ENCODE data around the gene ELAC1.

DNA sequence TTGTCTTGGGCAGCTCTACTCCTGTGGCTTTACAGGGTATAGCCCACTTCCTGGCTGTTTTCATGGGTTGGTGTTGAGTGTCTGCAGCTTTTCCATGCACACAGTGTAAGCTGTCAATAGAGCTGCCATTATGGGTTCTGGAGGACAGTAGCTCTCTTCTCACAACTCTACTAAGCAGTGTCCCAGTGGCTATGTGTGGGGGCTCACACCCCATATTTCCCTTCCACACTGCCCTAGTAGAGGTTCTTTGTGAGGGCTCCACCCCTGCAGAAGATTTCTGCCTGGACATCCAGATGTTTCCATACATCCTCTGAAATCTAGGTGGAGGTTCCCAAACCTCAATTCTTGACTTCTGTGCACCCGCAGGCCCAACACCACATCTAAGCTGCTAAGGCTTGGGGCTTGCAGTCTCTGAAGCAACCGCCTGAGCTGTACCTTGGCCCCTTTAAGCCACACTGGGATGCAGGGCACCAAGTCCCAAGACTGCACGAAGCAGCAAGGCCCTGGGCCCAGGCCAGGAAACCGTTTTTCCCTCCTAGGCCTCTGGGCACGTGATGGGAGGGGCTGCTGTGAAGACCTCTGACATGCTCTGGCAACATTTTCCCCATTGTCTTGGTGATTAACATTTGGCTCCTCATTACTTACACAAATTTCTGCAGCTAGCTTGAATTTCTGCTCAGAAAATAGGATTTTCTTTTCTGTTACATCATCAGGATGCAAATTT lies 9.4 kb downstream of the ELAC1 start:
- TF ChIP-seq, protein P1, sequence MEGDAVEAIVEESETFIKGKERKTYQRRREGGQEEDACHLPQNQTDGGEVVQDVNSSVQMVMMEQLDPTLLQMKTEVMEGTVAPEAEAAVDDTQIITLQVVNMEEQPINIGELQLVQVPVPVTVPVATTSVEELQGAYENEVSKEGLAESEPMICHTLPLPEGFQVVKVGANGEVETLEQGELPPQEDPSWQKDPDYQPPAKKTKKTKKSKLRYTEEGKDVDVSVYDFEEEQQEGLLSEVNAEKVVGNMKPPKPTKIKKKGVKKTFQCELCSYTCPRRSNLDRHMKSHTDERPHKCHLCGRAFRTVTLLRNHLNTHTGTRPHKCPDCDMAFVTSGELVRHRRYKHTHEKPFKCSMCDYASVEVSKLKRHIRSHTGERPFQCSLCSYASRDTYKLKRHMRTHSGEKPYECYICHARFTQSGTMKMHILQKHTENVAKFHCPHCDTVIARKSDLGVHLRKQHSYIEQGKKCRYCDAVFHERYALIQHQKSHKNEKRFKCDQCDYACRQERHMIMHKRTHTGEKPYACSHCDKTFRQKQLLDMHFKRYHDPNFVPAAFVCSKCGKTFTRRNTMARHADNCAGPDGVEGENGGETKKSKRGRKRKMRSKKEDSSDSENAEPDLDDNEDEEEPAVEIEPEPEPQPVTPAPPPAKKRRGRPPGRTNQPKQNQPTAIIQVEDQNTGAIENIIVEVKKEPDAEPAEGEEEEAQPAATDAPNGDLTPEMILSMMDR (IDR thresholded peaks at IDR 0.05 in 8 of 11, conservative IDR thresholded peaks at IDR 0.05 in 3 of 11) = no peak
- TF ChIP-seq POLR2AphosphoS5 (IDR thresholded peaks at IDR 0.05) = no peak
- TF ChIP-seq POLR2A (IDR thresholded peaks at IDR 0.05) = no peak
